ENCODE results near the gene TBCD.
A peak's percentile ranks its signal among the peaks of the same experiment; 100 is the strongest.
"Not testable (repeated sequence)": the region's sequence is repeated elsewhere in the genome, so short reads cannot be mapped to it uniquely, and the experiment has no call there.

TBCD gene

GRCh38 chr17:82767041-82767754, 15.3 kb downstream of the TBCD start:
- DNase-seq = peak in 1 of 2 donors; percentile 60

- DNase-seq = no peak
Observed at GRCh38 chr17:82769041-82769440, 17.2 kb downstream of the TBCD start.

- DNase-seq = no peak
Observed at GRCh38 chr17:82772026-82772425, 20.2 kb downstream of the TBCD start.

GRCh38 chr17:82774456-82774855, 22.6 kb downstream of the TBCD start:
- not testable (repeated sequence) for DNase-seq

- no peak for DNase-seq
Observed at GRCh38 chr17:82775001-82775823, 23.3 kb downstream of the TBCD start.

GRCh38 chr17:82776454-82776853, 24.6 kb downstream of the TBCD start:
- no peak for DNase-seq

- not testable (repeated sequence) for DNase-seq
Observed at GRCh38 chr17:82777778-82778375, 26.0 kb downstream of the TBCD start.

- no peak for DNase-seq
Observed at GRCh38 chr17:82779541-82779940, 27.7 kb downstream of the TBCD start.

- no peak for DNase-seq
Observed at GRCh38 chr17:82780195-82780594, 28.3 kb downstream of the TBCD start.

- DNase-seq = no peak
Observed at GRCh38 chr17:82780971-82781893, 29.4 kb downstream of the TBCD start.

GRCh38 chr17:82781894-82782274, 30.0 kb downstream of the TBCD start:
- peak; percentile 56 to 65 for DNase-seq

- DNase-seq = no peak
Observed at GRCh38 chr17:82782657-82783207, 30.9 kb downstream of the TBCD start.

GRCh38 chr17:82783498-82783897, 31.6 kb downstream of the TBCD start:
- no peak for DNase-seq

GRCh38 chr17:82785581-82785980, 33.7 kb downstream of the TBCD start:
- DNase-seq = not testable (repeated sequence)

GRCh38 chr17:82786427-82786826, 34.6 kb downstream of the TBCD start:
- no peak for DNase-seq

GRCh38 chr17:82787081-82787848, 35.4 kb downstream of the TBCD start:
- no peak for DNase-seq

GRCh38 chr17:82788206-82789001, 36.5 kb downstream of the TBCD start:
- no peak for DNase-seq

- no peak for DNase-seq
Observed at GRCh38 chr17:82789051-82789592, 37.3 kb downstream of the TBCD start.

GRCh38 chr17:82789806-82790205, 37.9 kb downstream of the TBCD start:
- no peak for DNase-seq

GRCh38 chr17:82790391-82790790, 38.5 kb downstream of the TBCD start:
- no peak for DNase-seq
